Mammary epithelial cell (primary cell): ENCODE measurements around the gene COL9A2.

Experiments
- EZH2 ChIP-seq: IDR thresholded peaks from 2 replicates; pipeline ENCODE4 v1.6.1; 2012; ENCODE audit warnings: low read length, inconsistent platforms, borderline replicate concordance
- TF ChIP-seq, protein P1 (sequence below), 2 donors: IDR thresholded peaks in 1 of 2; conservative IDR thresholded peaks in 1 of 2; 2 replicates each; pipeline ENCODE4 v1.5.1; 2011 to 2012; ENCODE audit warnings: inconsistent platforms in 2 of 2, low read length in 2 of 2, mild to moderate bottlenecking in 2 of 2, control low read depth in 1 of 2, low read depth in 1 of 2; ENCODE audit not compliant: insufficient read depth in 1 of 2; ENCODE audit errors: extremely low read depth in 1 of 2

DNA sequence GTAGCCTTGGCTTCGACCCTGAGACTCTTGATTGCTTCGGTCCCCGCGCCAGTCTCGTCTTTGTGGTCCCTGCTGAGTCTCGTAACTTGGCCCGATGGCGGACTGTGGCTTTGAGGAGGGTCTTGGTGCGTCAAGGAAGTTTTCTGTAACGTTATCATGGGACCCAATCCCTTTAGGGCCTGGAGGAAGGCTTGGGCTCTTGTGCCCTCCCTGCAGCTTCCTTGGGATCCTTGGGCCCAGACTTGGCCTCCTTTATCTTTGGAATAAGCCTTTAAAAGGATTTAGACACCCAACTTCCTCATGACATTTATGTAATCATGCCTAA, 58.7 kb downstream of the COL9A2 start:
- TF ChIP-seq, protein P1, sequence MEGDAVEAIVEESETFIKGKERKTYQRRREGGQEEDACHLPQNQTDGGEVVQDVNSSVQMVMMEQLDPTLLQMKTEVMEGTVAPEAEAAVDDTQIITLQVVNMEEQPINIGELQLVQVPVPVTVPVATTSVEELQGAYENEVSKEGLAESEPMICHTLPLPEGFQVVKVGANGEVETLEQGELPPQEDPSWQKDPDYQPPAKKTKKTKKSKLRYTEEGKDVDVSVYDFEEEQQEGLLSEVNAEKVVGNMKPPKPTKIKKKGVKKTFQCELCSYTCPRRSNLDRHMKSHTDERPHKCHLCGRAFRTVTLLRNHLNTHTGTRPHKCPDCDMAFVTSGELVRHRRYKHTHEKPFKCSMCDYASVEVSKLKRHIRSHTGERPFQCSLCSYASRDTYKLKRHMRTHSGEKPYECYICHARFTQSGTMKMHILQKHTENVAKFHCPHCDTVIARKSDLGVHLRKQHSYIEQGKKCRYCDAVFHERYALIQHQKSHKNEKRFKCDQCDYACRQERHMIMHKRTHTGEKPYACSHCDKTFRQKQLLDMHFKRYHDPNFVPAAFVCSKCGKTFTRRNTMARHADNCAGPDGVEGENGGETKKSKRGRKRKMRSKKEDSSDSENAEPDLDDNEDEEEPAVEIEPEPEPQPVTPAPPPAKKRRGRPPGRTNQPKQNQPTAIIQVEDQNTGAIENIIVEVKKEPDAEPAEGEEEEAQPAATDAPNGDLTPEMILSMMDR (conservative IDR thresholded peaks at IDR 0.05 in 1 of 2, IDR thresholded peaks at IDR 0.05 in 1 of 2; ENCODE audit: extremely low read depth in 1 of 2, insufficient read depth in 1 of 2, low read depth in 1 of 2, low read length in 2 of 2), result no peak
- TF ChIP-seq EZH2, result no peak
